ENCODE data around the gene CCDC191.

CCDC191 gene

GRCh38 chr3:114058646-114059045, 2.3 kb upstream of the CCDC191 start:
- DNase-seq, result no peak

GRCh38 chr3:114057011-114057347, 653 bp upstream of the CCDC191 start:
- DNase-seq, result no peak

- no peak for DNase-seq
Measured at GRCh38 chr3:114052216-114052615, 4.1 kb downstream of the CCDC191 start.

- DNase-seq, result no peak
Measured at GRCh38 chr3:114043205-114043604, 13.1 kb downstream of the CCDC191 start.

GRCh38 chr3:114035896-114036295, 20.4 kb downstream of the CCDC191 start:
- DNase-seq, result no peak

GRCh38 chr3:114034787-114035545, 21.4 kb downstream of the CCDC191 start:
- no peak for DNase-seq

GRCh38 chr3:114034211-114034610, 22.1 kb downstream of the CCDC191 start:
- DNase-seq, result no peak

GRCh38 chr3:114033721-114034120, 22.6 kb downstream of the CCDC191 start:
- no peak for DNase-seq

GRCh38 chr3:114026331-114026730, 30.0 kb downstream of the CCDC191 start:
- no peak for DNase-seq

GRCh38 chr3:114025451-114025850, 30.9 kb downstream of the CCDC191 start:
- DNase-seq, result no peak

- no peak for DNase-seq
Measured at GRCh38 chr3:114022145-114022802, 34.1 kb downstream of the CCDC191 start.

GRCh38 chr3:114020907-114021306, 35.4 kb downstream of the CCDC191 start:
- no peak for DNase-seq

GRCh38 chr3:114019486-114019885, 36.8 kb downstream of the CCDC191 start:
- DNase-seq, result no peak

- no peak for DNase-seq
Measured at GRCh38 chr3:114014211-114014610, 42.1 kb downstream of the CCDC191 start.

GRCh38 chr3:114011059-114011797, 45.1 kb downstream of the CCDC191 start:
- DNase-seq, result no peak

- DNase-seq, result no peak
Measured at GRCh38 chr3:114005481-114005880, 50.8 kb downstream of the CCDC191 start.

GRCh38 chr3:113985541-113985940, 70.8 kb downstream of the CCDC191 start:
- no peak for DNase-seq

- DNase-seq, result no peak
Measured at GRCh38 chr3:113983544-113983943, 72.8 kb downstream of the CCDC191 start.

GRCh38 chr3:113981803-113982202, 74.5 kb downstream of the CCDC191 start:
- no peak for DNase-seq

- DNase-seq, result no peak
Measured at GRCh38 chr3:113979916-113980315, 76.4 kb downstream of the CCDC191 start.

- no peak for DNase-seq
Measured at GRCh38 chr3:113977822-113978221, 78.5 kb downstream of the CCDC191 start.

GRCh38 chr3:113968986-113969385, 87.3 kb downstream of the CCDC191 start:
- DNase-seq, result no peak

GRCh38 chr3:113966172-113966571, 90.2 kb downstream of the CCDC191 start:
- DNase-seq, result no peak

- no peak for DNase-seq
Measured at GRCh38 chr3:113963879-113964278, 92.4 kb downstream of the CCDC191 start.

Data from activated T-cell treated with anti-CD3 and anti-CD28 coated beads for 4 hours (primary cell).